ENCODE results near the gene UGT1A9. TPM values are rescaled to one million over a fixed set of nuclear protein-coding genes. Genes with fewer than 3 reads are reported as not detected.

Gene UGT1A9
- polyA plus RNA-seq, 1 donor from 2014 or later, result not detected

DNA sequence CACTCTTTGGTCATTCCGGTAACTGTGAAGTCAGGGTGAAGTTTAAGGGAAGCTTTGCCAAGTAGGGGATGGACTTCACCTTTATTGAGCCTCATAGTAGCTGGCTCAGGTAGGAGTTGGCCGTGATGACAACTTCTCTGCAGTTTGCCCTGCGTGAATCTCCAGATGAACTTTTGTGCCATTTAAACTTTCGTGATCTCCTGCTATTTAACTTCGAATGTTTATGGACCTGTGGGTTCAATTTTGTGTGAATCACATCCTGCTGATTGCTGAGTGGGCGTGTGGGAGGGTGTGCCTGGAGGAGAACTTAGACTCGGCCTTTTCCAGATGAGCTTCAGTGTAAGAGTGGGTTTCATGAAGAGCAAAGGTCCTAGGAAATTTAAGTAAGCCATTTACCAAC, 92.6 kb downstream of the UGT1A9 start:
- Histone ChIP-seq H3F3A (ENCODE audit: insufficient read depth, low read length, poor library complexity, severe bottlenecking) (no peaks in the 10 kb centered on the region), H3K9ac (ENCODE audit: low read length) (no peak overlapping the region), H3K4me2 (ENCODE audit: low read length) (no peak overlapping the region), H3K79me2 (replicated peaks; ENCODE audit: insufficient read depth, low read length) (no peaks in the 10 kb centered on the region), H4K20me1 (ENCODE audit: insufficient read depth) (no peaks in the 10 kb centered on the region), H3K9me3 (ENCODE audit: low read length) (no peaks in the 10 kb centered on the region), H3K27me3 (ENCODE audit: insufficient read depth, low read depth, low read length) (no peaks in the 10 kb centered on the region), H3K4me3 (ENCODE audit: low read length) (no peak overlapping the region), H3K27ac (ENCODE audit: low read length) (no peak overlapping the region), H2AFZ (ENCODE audit: low read depth, low read length) (no peak overlapping the region), H3K36me3 (ENCODE audit: insufficient read depth, low read length) (no peaks in the 10 kb centered on the region), H3K9me2 (ENCODE audit: insufficient read depth, low read length) (no peaks in the 10 kb centered on the region)
- TF ChIP-seq POLR2AphosphoS5 (IDR thresholded peaks at IDR 0.05) (no peak), TAF1 (IDR thresholded peaks at IDR 0.05; ENCODE audit: low read depth) (no peak), MXI1 (conservative IDR thresholded peaks at IDR 0.05; ENCODE audit: poor library complexity, severe bottlenecking) (no peak), EP300 (conservative IDR thresholded peaks at IDR 0.05; ENCODE audit: poor library complexity, severe bottlenecking) (no peak), EZH2 (IDR thresholded peaks at IDR 0.05; ENCODE audit: borderline replicate concordance, insufficient read depth, low read length, poor library complexity, severe bottlenecking) (no peak), SMC3 (conservative IDR thresholded peaks at IDR 0.05; ENCODE audit: poor library complexity) (no peak), RAD21 (conservative IDR thresholded peaks at IDR 0.05) (no peak)
- TF ChIP-seq, protein P1, sequence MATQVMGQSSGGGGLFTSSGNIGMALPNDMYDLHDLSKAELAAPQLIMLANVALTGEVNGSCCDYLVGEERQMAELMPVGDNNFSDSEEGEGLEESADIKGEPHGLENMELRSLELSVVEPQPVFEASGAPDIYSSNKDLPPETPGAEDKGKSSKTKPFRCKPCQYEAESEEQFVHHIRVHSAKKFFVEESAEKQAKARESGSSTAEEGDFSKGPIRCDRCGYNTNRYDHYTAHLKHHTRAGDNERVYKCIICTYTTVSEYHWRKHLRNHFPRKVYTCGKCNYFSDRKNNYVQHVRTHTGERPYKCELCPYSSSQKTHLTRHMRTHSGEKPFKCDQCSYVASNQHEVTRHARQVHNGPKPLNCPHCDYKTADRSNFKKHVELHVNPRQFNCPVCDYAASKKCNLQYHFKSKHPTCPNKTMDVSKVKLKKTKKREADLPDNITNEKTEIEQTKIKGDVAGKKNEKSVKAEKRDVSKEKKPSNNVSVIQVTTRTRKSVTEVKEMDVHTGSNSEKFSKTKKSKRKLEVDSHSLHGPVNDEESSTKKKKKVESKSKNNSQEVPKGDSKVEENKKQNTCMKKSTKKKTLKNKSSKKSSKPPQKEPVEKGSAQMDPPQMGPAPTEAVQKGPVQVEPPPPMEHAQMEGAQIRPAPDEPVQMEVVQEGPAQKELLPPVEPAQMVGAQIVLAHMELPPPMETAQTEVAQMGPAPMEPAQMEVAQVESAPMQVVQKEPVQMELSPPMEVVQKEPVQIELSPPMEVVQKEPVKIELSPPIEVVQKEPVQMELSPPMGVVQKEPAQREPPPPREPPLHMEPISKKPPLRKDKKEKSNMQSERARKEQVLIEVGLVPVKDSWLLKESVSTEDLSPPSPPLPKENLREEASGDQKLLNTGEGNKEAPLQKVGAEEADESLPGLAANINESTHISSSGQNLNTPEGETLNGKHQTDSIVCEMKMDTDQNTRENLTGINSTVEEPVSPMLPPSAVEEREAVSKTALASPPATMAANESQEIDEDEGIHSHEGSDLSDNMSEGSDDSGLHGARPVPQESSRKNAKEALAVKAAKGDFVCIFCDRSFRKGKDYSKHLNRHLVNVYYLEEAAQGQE (IDR thresholded peaks at IDR 0.05; ENCODE audit: borderline replicate concordance), result no peak
- TF ChIP-seq, protein P2, sequence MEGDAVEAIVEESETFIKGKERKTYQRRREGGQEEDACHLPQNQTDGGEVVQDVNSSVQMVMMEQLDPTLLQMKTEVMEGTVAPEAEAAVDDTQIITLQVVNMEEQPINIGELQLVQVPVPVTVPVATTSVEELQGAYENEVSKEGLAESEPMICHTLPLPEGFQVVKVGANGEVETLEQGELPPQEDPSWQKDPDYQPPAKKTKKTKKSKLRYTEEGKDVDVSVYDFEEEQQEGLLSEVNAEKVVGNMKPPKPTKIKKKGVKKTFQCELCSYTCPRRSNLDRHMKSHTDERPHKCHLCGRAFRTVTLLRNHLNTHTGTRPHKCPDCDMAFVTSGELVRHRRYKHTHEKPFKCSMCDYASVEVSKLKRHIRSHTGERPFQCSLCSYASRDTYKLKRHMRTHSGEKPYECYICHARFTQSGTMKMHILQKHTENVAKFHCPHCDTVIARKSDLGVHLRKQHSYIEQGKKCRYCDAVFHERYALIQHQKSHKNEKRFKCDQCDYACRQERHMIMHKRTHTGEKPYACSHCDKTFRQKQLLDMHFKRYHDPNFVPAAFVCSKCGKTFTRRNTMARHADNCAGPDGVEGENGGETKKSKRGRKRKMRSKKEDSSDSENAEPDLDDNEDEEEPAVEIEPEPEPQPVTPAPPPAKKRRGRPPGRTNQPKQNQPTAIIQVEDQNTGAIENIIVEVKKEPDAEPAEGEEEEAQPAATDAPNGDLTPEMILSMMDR (IDR thresholded peaks at IDR 0.05; ENCODE audit: poor library complexity, severe bottlenecking), result no peak

DNA sequence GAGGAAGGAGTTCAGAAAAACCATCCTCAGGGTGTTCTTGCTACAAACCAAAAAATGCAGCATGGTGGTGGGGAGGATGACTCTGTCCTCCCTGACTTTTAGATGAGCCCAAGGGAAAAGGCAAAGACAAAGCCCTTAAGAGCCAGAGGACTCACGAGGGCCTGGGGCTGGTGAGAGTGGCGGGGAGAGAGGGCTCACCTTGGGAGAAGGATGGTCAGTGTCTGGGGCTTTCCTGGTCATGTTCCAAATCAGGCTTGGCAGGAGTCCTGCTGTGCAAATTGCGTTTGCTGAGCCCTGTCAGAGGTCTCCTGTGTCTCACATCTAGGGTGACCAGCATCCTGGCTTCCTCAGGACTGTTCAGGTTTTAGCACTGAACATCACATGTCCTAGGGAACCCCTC, 93.1 kb downstream of the UGT1A9 start:
- Histone ChIP-seq H3K79me2 (replicated peaks; ENCODE audit: insufficient read depth, low read length) (no peaks in the 10 kb centered on the region), H3K9ac (ENCODE audit: low read length) (no peak overlapping the region), H4K20me1 (ENCODE audit: insufficient read depth) (no peaks in the 10 kb centered on the region), H3K9me2 (ENCODE audit: insufficient read depth, low read length) (no peaks in the 10 kb centered on the region), H3K4me3 (ENCODE audit: low read length) (no peak overlapping the region), H2AFZ (ENCODE audit: low read depth, low read length) (no peak overlapping the region), H3K4me2 (ENCODE audit: low read length) (no peak overlapping the region), H3K27ac (ENCODE audit: low read length) (no peak overlapping the region), H3K9me3 (ENCODE audit: low read length) (no peaks in the 10 kb centered on the region), H3K36me3 (ENCODE audit: insufficient read depth, low read length) (no peaks in the 10 kb centered on the region), H3K27me3 (ENCODE audit: insufficient read depth, low read depth, low read length) (no peaks in the 10 kb centered on the region), H3F3A (ENCODE audit: insufficient read depth, low read length, poor library complexity, severe bottlenecking) (no peaks in the 10 kb centered on the region)
- TF ChIP-seq TAF1 (IDR thresholded peaks at IDR 0.05; ENCODE audit: low read depth) (no peak), EZH2 (IDR thresholded peaks at IDR 0.05; ENCODE audit: borderline replicate concordance, insufficient read depth, low read length, poor library complexity, severe bottlenecking) (no peak), POLR2AphosphoS5 (IDR thresholded peaks at IDR 0.05) (no peak), SMC3 (conservative IDR thresholded peaks at IDR 0.05; ENCODE audit: poor library complexity) (no peak), RAD21 (conservative IDR thresholded peaks at IDR 0.05) (no peak), EP300 (conservative IDR thresholded peaks at IDR 0.05; ENCODE audit: poor library complexity, severe bottlenecking) (no peak)
- TF ChIP-seq, protein P2 (IDR thresholded peaks at IDR 0.05; ENCODE audit: poor library complexity, severe bottlenecking), result no peak

Data from neural cell (in vitro differentiated cells).